Measurements from ENCODE around the gene RPS6KA1.
"Not testable (repeated sequence)": the region's sequence is repeated elsewhere in the genome, so short reads cannot be mapped to it uniquely, and the experiment has no call there.

Gene RPS6KA1

DNA sequence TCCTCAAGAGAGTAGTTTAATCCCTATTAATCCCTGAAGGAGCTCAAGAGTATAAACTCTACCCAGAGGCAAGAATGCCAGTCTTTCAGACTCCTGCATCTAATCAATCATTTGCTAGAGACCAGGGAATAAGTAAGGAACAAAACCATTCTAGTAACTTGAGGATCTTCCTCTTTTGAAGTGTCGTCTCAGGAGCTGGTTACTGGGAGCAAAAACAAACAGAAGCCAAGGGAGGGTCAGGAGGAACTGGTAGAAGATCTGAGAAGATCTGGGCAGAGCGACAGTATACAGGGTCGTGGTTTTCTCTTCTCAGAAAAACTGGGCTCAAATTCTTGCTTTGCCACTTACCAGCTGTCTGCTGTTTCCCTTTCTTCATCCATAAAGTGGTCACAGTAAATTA, 69.3 kb downstream of the RPS6KA1 start:
- H3K4me3 ChIP-seq (ENCODE audit: control insufficient read depth, low read depth, low read length): no peak overlapping the region

DNA sequence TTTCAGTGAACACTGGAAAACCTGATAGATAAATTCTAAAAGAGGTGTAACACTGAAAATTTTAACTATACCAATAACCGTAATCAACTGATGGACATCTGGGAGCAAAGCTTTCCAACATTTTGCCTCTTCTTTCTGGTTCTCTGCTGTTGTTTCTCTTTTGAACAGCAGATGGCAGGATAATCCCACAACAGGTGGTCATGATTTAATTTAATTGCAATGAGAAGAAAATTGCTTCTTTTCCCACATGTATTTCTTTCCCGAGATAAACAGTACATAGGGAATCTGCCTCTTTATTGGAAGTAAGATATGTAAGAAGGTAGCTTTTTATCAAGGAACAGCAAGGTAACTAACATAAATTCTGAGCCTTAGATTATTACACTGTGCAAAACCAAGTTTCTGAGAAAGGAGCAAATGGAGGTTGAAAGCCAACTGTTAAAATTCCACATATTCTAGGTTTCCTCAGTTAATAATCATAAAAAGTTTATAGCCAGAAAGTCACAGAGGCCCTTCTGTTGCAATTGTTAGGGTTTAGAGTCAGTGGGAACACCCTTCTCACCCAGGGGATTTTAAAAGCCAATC, 72.9 kb downstream of the RPS6KA1 start:
- DNase-seq (ENCODE audit: low read depth): peak; percentile 71
- peak; percentile 89 for TF ChIP-seq CTCF (conservative IDR thresholded peaks at IDR 0.05; ENCODE audit: control insufficient read depth, insufficient read depth, low read depth, low read length)

More for the DNA sequence above, 69.3 kb downstream of the RPS6KA1 start:
- TF ChIP-seq CTCF (conservative IDR thresholded peaks at IDR 0.05; ENCODE audit: control insufficient read depth, insufficient read depth, low read depth, low read length): no peak
- no peak for DNase-seq (ENCODE audit: low read depth)

DNA sequence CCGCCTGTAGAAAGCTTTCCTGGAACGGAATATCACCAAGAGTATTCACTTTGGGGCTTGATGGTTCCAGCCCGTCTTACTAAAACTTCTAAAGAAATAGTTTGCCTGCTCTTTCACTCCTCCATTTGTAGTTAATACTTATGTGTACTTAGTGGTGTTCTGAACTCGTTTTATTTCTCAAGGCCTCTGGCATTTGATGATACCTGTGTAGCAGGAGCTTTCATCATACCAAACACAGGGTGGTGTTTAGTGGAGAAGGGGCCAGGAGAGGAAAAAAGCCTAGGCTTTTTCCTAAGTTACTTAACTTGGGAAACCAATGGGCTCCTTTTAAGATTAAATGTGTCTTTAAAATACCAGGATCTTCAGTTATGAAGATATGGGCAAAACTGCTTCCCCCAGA, 74.3 kb downstream of the RPS6KA1 start:
- no peak for TF ChIP-seq CTCF (conservative IDR thresholded peaks at IDR 0.05; ENCODE audit: control insufficient read depth, insufficient read depth, low read depth, low read length)
- H3K4me3 ChIP-seq (ENCODE audit: control insufficient read depth, low read depth, low read length): no peak overlapping the region
- no peak for DNase-seq (ENCODE audit: low read depth)

More for the DNA sequence above, 72.9 kb downstream of the RPS6KA1 start:
- no peak overlapping the region for H3K4me3 ChIP-seq (ENCODE audit: control insufficient read depth, low read depth, low read length)

GRCh38 chr1:26607186-26607585, 77.6 kb downstream of the RPS6KA1 start:
- DNase-seq (ENCODE audit: low read depth): peak; percentile 26
- H3K4me3 ChIP-seq (ENCODE audit: control insufficient read depth, low read depth, low read length): no peak overlapping the region
- TF ChIP-seq CTCF (conservative IDR thresholded peaks at IDR 0.05; ENCODE audit: control insufficient read depth, insufficient read depth, low read depth, low read length): no peak

GRCh38 chr1:26608895-26609294, 79.3 kb downstream of the RPS6KA1 start:
- TF ChIP-seq CTCF (conservative IDR thresholded peaks at IDR 0.05; ENCODE audit: control insufficient read depth, insufficient read depth, low read depth, low read length): no peak
- DNase-seq (ENCODE audit: low read depth): peak; percentile 15
- no peak overlapping the region for H3K4me3 ChIP-seq (ENCODE audit: control insufficient read depth, low read depth, low read length)

DNA sequence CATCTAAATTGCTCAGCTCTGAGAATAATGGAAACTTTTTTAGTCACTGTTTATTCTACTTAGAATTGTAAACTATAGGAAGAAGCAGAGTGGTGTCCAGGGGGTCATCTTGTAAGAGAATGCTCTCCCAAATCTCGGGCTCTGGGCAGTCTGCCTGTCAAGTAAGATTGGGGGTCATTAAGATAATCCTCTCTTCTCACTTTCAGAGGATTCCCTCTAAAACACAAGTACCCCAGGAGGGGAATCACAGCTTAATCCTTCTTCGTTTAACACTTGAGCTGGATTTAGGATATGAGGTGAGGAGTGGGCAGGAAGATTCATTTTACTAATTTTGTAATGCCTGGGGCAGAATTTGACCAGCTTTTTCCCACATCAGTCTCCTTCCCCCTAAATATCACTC, 81.2 kb downstream of the RPS6KA1 start:
- no peak for TF ChIP-seq CTCF (conservative IDR thresholded peaks at IDR 0.05; ENCODE audit: control insufficient read depth, insufficient read depth, low read depth, low read length)
- no peak overlapping the region for H3K4me3 ChIP-seq (ENCODE audit: control insufficient read depth, low read depth, low read length)
- no peak for DNase-seq (ENCODE audit: low read depth)

GRCh38 chr1:26612627-26613026, 83.1 kb downstream of the RPS6KA1 start:
- not testable (repeated sequence) for H3K4me3 ChIP-seq (ENCODE audit: control insufficient read depth, low read depth, low read length); DNase-seq (ENCODE audit: low read depth)

Measured in fibroblast of mammary gland (primary cell).